Erythroblast (primary cell): ENCODE results near the gene ACOT7.
"Not testable (repeated sequence)": the region's sequence is repeated elsewhere in the genome, so short reads cannot be mapped to it uniquely, and the experiment has no call there.

Source experiments
- DNase-seq, 2 experiments: peaks; one replicate each; lab custom pipeline; 2025; lab: John Stamatoyannopoulos, UW
- GATA1 ChIP-seq: IDR thresholded peaks from 2 replicates; pipeline ENCODE4 v1.6.1; 2011; ENCODE audit warnings: low read depth, mild to moderate bottlenecking, control low read depth, low read length, moderate library complexity
- POLR2A ChIP-seq: IDR thresholded peaks from 2 replicates; pipeline ENCODE4 v1.6.1; 2011; ENCODE audit warnings: mild to moderate bottlenecking, low read length

The ACOT7 gene, protein sequence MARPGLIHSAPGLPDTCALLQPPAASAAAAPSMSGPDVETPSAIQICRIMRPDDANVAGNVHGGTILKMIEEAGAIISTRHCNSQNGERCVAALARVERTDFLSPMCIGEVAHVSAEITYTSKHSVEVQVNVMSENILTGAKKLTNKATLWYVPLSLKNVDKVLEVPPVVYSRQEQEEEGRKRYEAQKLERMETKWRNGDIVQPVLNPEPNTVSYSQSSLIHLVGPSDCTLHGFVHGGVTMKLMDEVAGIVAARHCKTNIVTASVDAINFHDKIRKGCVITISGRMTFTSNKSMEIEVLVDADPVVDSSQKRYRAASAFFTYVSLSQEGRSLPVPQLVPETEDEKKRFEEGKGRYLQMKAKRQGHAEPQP

DNA sequence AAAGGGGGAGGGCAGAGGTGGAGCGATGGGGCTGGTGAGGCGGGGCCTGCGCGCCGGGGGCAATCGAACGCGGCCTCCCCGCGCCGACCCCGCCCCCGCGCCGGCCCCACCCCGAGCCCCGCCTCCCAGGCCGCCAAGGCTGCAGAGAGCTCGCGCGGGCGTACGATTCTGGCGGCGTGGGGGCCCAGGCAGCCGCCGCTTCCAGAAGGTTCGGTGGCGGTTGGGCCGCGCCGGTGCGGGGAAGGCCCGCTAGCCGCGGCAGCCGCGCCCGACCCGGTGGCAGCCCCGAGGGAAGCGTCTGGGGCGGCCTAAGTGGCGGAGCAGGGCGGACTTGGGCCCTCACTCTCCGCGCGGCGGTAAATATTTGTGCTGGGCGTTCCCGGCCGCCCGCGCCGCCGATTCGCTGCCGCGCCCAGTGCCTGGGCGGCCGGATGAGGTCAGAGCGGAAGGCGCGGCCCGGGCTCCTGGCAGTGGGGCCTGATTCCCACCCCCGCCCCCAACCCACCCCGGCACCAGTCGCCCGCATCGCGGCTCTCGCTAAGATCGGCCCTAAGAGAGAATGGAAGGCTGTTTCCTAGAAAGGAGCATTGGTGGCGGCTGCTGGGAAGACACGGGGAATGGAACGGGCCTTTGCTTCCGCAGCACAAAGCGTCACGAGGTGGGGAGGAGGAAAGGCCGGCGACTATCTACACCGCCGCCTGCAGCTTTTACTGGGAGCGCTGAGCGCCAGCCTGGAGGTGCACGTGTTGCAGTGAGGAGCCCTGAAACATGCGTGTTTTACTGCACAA is at the start of gene ACOT7:
TSS of gene ACOT7 (minus strand) at position 368 of the 788 bp plus-strand sequence. CDS start 368 bp downstream, outside the sequence.
- TF ChIP-seq POLR2A, result peak; percentile 66
- no peak for TF ChIP-seq GATA1
- DNase-seq, result peak; percentile 93 to 94

DNA sequence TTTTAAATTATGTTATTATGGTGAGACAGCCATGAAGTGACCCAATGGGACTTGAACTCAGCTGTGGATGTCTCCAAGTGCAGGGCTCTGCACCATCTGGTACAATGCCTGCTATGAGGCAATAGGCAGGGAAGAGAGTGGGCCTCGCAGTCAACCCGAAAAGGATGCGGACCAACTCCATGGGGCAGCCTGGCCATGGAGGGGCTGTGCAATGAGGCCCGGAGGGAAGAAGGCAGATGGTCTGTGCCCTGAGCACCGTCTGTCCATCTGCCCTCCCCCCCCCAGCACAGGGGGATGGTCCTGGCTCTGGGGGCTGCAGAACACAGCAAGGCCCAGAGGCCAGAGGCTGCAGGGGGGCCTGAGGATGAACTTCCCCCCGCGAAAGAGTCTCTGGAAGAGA is 48.0 kb upstream of the ACOT7 start:
- TF ChIP-seq GATA1 (no peak), POLR2A (no peak)

DNA sequence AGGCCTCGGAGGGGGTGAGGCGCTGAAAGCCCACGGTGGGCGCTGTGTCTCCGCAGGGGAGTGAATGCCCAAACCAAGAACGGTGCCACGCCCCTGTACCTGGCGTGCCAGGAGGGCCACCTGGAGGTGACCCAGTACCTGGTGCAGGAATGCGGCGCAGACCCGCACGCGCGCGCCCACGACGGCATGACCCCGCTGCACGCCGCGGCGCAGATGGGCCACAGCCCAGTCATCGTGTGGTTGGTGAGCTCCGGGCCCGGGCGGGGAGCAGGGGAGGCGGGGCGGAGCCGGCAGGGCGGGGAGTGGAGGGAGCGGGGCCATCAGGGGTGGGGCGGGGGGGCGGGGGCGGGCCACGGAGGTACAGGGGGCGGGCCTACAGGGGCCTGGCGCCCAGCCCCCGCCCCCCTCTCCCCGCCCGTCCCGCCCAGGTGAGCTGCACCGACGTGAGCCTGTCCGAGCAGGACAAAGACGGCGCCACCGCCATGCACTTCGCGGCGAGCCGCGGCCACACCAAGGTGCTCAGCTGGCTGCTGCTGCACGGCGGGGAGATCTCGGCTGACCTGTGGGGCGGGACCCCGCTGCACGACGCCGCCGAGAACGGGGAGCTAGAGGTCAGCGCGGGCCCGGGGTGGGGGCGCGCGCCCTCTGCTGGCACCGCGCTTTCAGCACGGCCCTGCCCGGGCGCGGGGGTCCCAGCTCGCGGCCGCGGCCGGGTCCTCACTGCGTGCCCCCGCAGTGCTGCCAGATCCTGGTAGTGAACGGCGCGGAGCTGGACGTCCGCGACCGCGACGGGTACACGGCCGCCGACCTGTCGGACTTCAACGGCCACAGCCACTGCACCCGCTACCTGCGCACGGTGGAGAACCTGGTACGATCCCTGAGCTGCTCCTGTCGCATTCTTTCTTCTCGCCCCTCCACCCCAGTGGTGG is 46.9 kb upstream of the ACOT7 start:
- TF ChIP-seq POLR2A (no peak), GATA1 (no peak)
- peak; percentile 81 to 87 for DNase-seq

More for the DNA sequence above, 48.0 kb upstream of the ACOT7 start:
- no peak for DNase-seq

DNA sequence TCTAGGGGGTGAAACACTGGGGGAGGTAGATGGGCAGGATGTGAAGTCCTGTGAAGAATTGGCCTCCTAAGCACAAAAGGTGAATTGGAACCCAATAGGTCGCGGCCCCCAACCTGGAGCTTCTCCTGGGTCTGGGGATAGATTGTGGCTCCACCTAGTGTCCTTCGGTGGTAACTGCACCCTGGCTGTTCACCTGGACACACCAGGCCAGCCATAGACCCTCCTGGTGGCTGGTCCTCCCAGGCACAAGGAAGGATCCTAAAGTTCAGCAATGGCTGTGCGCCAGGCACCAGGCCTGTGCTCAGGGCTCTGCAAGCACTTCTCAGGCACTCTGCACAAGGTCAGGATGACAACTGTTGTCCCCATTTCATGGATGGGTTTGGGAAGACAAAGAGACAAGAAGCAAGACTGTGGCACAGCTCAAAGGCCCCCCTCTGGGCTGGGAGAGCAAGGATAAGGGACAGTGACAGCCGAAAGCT is 44.5 kb upstream of the ACOT7 start:
- TF ChIP-seq POLR2A (no peak), GATA1 (no peak)
- peak; percentile 66 to 81 for DNase-seq

DNA sequence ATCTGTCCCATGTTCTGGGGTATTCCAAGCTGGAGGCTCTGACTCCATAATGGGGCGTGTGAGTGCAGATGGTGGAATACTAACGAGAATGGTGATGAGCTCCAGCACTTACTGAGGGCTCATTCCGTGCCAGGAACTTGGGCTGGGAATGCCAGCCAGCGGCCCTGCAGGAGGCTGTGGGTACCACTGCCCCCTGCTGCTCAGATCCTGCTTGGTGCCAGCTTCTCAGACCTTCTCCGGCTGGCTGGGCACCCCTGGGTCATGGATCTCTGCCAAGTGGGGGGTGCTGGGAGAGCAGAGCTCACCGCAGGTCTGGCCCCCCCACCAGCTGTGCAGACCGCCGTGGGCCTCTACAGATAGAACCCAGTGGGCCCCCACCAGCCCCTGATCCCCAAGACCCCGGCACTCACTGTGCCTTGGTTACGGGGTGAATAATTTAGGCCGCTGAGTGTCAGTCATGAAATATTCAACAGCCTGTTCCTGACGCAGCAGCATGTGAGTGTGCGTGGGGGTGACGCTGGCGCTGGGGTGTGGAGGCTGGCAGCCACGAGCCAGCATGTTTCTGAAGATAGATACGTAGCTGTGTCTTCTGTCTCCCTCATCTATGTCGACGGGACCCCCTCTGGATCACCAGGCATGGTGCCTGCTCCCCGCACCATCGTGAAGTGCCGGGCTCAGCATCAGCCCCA is 43.6 kb upstream of the ACOT7 start:
- not testable (repeated sequence) for DNase-seq

DNA sequence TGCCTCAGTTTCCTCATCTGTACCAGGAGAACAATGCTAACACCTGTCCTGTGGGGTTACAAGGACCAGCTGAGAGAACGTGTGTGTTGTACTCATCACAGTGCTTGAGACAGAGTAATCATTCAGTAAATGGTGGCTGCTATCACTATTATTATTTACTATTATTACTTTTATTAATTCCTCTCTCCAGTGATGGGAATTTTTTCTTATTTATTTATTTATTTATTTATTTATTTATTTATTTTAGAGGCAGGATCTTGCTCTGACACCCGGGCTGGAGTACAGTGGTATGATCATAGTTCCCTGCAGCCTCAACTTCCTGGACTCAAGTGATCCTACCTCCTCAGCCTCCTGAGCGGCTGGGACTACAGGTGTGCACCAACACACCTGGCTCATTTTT is 42.7 kb upstream of the ACOT7 start:
- not testable (repeated sequence) for DNase-seq

DNA sequence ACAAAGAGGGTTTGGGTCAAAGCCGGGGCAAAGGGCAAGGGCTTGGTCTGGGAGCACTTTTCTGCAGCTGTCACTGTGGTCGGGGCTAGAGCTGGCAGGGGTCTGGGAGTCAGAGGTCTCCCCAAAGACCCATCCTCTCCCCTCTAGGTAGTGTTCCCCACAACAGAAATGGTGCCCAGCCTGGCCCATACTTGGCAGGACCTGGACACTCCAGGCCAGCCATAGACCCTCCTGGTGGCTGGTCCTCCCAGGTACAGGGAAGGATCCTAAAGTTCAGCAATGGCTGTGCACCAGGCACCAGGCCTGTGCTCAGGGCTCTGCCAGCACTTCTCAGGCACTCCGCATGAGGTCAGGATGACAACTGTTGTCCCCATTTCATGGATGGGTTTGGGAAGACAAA is 42.0 kb upstream of the ACOT7 start:
- no peak for DNase-seq
- TF ChIP-seq POLR2A (no peak), GATA1 (no peak)

DNA sequence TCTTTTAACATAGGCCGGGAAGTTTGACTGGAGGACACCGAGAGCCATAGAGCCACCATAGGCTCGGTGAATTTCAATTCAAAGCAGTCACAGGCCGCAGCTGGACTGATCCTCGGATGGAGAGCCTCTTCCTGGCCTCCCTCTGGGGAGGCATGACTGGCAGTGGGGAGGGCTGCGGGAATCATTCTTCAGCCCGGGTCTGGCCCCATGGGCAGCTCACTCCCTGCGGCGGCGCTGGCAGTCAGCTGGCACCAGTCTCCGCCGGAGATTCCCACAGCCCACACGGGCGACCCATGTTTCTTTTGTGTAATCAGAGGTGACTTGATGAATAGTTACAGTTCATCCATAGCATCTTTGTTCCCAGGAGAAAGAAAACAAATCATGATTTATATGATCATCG is 41.6 kb upstream of the ACOT7 start:
- no peak for DNase-seq

DNA sequence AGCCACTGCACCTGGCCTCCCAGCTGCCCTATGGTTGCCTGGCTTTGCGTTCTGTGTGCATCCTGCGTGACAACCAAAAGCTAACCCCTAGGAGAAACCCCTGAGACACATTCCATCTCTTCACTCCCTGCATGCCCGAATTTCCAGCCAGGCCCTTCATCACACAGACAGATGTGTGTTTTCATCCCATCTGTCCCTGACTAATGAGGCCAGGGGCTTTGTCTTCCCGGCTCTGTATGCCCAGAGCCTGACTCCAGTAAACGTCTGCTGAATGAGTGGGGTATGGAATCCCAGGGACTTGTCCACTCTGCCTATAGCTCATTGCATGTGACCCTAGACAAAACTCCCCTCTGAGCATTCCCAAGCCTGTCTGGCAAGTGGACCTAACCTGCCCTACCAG is 40.6 kb upstream of the ACOT7 start:
- DNase-seq, result no peak
- TF ChIP-seq POLR2A, result no peak
- no peak for TF ChIP-seq GATA1

More for the DNA sequence above, 41.6 kb upstream of the ACOT7 start:
- TF ChIP-seq GATA1, result no peak
- no peak for TF ChIP-seq POLR2A

DNA sequence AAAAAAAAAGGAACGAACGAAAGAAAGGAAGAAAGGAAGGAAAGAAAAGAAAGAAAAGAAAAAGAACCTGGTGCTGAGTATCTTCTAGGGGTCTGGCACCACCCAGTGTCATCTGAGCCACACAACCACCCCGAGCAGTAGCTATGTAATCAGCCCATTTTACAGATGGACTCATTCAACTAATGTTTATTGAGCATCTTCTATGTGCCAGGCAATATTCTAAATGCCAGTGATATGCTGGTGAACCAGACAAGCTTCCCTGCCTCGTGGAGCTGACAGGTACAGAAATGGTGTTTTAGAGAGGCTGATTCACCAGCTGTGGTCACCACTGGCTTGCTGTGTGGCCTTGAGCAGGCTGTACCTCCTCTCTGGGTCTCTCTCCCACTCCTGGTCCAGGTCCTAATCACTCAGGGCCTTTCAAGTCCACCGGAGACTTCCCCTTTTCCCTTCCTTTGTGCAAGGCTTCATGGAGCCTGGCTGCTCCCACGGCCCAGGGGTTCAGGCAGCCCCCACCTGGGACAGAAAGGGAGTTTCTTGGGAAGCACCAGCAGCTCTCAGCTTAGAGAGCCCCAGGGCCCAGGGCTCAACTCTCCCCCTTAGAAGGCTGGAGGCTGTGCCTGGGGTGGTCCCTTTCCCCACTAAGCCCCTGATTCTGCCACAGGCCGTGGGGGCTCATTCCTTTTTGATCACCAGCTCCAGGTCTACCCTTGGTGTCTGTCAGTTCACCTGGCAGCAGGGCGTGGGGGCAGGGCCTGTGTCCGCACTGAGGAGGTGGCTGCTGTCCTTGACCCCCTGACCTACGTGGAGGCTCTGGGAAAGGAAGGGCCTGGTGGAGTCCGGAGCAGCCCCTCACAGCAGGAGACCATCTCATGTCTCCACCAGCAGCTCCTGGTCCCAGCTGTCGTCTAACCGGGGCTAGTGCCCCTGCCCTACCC is 38.3 kb upstream of the ACOT7 start:
- DNase-seq, result not testable (repeated sequence)

DNA sequence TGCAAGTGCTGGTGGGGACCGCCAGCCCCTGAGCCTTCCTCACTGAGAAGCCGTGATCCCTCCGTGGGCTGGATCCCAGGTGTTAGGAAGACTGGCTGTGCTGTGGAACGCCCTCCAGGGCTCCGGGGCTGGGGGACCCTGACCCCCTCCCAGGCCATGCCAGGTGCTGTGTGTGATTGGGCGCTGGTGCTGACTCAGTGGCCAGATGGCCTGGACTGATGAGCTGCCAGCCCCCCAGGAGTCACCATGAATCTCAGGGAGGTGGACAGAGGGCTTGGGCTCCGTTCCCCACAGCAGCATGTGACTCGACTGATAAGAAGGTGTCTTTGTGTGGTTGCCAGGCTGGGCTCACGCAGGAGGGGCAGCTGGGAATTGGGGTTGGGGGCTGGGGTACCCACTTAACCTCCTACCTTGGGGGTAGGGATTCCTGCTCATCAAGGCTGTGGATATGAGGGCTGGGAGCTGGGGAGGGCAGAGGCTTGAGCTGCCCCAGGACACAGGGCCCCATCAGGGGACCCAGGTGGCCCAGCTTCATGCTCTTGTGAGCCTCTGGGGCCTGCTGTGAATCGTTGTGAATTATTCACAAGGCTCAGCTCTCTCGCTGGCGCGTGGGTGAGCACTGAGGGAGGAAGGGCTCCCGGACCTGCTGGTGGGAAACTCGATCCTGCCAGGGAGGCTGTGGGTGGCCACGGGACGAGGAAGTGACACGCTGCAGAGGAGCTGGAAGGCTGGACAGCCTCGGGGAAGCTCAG is 36.3 kb upstream of the ACOT7 start:
- peak; percentile 86 to 91 for DNase-seq

DNA sequence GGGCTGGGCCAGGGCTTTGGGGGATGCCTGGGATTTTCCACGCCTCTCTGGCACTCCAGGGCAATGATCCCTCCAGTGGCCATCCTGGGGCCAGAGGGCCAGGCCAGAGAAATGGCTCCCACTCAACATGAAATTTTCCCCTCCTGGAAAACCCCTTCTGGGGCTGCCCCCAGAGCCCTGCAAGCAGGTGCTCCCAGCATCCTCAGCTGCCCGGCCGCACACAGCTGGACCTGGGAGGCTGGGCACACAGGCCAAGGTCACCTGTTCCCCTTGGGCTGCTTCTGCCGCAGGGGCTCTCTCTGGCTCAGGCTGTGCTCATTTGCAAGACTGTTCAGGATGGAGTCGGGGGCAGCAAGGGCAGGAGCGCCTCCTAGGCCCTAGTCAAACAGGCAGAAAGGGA is 34.9 kb upstream of the ACOT7 start:
- DNase-seq, result not testable (repeated sequence)
